HG02852 (cell line): Measurements from ENCODE around the gene CRYL1.
A peak's percentile ranks its signal among the peaks of the same experiment; 100 is the strongest.

ENCODE experiments used
- ATAC-seq: cut with Tn5 transposase; IDR thresholded peaks from one replicate; pipeline ENCODE4 v1.9.1; 2021; ENCODE audit warnings: mild to moderate bottlenecking, moderate library complexity; ENCODE audit not compliant: unreplicated experiment

Gene CRYL1

GRCh38 chr13:20525601-20526544 is at the start of gene CRYL1:
CRYL1 (minus strand) TSS chr13:20525857; CDS start chr13:20525794, 63 bp downstream.
- ATAC-seq: peak; percentile 81

- no peak for ATAC-seq
Measured at GRCh38 chr13:20573636-20574035, 48.0 kb upstream of the CRYL1 start.

GRCh38 chr13:20573186-20573585 is 47.5 kb upstream of the CRYL1 start:
- no peak for ATAC-seq

GRCh38 chr13:20571676-20572075 is 46.0 kb upstream of the CRYL1 start:
- ATAC-seq: no peak

- ATAC-seq: no peak
Measured at GRCh38 chr13:20570517-20570916, 44.9 kb upstream of the CRYL1 start.

- no peak for ATAC-seq
Measured at GRCh38 chr13:20567881-20568528, 42.3 kb upstream of the CRYL1 start.

GRCh38 chr13:20566898-20567874 is 41.5 kb upstream of the CRYL1 start, which contains the start of gene IFT88:
IFT88 (plus strand) TSS chr13:20567157; CDS start chr13:20574386, 7,229 bp downstream.
- peak; percentile 90 for ATAC-seq

GRCh38 chr13:20566468-20566897 is 40.8 kb upstream of the CRYL1 start:
- peak; percentile 37 for ATAC-seq

- no peak for ATAC-seq
Measured at GRCh38 chr13:20565115-20565736, 39.6 kb upstream of the CRYL1 start.

GRCh38 chr13:20561741-20562140 is 36.1 kb upstream of the CRYL1 start:
- ATAC-seq: no peak

- ATAC-seq: no peak
Measured at GRCh38 chr13:20559659-20560356, 34.2 kb upstream of the CRYL1 start.

GRCh38 chr13:20558982-20559381 is 33.3 kb upstream of the CRYL1 start:
- no peak for ATAC-seq

- ATAC-seq: no peak
Measured at GRCh38 chr13:20553311-20553710, 27.7 kb upstream of the CRYL1 start.

- ATAC-seq: no peak
Measured at GRCh38 chr13:20550799-20551198, 25.1 kb upstream of the CRYL1 start.

GRCh38 chr13:20547479-20547908 is 21.8 kb upstream of the CRYL1 start:
- ATAC-seq: no peak

- ATAC-seq: no peak
Measured at GRCh38 chr13:20546556-20546955, 20.9 kb upstream of the CRYL1 start.

GRCh38 chr13:20544201-20544923 is 18.7 kb upstream of the CRYL1 start:
- peak; percentile 46 for ATAC-seq

GRCh38 chr13:20536992-20537391 is 11.3 kb upstream of the CRYL1 start:
- ATAC-seq: no peak

GRCh38 chr13:20534038-20534608 is 8.5 kb upstream of the CRYL1 start:
- no peak for ATAC-seq
